ENCODE results near the gene CERS6. TPM values are rescaled to one million over a fixed set of nuclear protein-coding genes. Genes with fewer than 3 reads are reported as not detected.
A peak's percentile ranks its signal among the peaks of the same experiment; 100 is the strongest.

Gene CERS6
- total and polyA plus RNA-seq, 8 donors, result 3.2 to 18.0 (median 7.6) TPM

GRCh38 chr2:168717790-168718502 is 261.9 kb downstream of the CERS6 start:
- ATAC-seq (no peak), DNase-seq (no peak), FAIRE-seq (no peak)
- TF ChIP-seq, protein P1, sequence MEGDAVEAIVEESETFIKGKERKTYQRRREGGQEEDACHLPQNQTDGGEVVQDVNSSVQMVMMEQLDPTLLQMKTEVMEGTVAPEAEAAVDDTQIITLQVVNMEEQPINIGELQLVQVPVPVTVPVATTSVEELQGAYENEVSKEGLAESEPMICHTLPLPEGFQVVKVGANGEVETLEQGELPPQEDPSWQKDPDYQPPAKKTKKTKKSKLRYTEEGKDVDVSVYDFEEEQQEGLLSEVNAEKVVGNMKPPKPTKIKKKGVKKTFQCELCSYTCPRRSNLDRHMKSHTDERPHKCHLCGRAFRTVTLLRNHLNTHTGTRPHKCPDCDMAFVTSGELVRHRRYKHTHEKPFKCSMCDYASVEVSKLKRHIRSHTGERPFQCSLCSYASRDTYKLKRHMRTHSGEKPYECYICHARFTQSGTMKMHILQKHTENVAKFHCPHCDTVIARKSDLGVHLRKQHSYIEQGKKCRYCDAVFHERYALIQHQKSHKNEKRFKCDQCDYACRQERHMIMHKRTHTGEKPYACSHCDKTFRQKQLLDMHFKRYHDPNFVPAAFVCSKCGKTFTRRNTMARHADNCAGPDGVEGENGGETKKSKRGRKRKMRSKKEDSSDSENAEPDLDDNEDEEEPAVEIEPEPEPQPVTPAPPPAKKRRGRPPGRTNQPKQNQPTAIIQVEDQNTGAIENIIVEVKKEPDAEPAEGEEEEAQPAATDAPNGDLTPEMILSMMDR (IDR thresholded peaks at IDR 0.05), result no peak
- Histone ChIP-seq H3K27me3 (no peaks in the 10 kb centered on the region), H3K4me3 (no peak overlapping the region), H3K9me3 (no peaks in the 10 kb centered on the region), H3K36me3 (no peaks in the 10 kb centered on the region), H3K4me1 (no peaks in the 10 kb centered on the region), H3K27ac (no peak overlapping the region)
- 54% methylated on average over 3 of the region's 3 CpGs for WGBS, 2 donors
- intact Hi-C loops (cut with DNase I), result no loop called here

DNA sequence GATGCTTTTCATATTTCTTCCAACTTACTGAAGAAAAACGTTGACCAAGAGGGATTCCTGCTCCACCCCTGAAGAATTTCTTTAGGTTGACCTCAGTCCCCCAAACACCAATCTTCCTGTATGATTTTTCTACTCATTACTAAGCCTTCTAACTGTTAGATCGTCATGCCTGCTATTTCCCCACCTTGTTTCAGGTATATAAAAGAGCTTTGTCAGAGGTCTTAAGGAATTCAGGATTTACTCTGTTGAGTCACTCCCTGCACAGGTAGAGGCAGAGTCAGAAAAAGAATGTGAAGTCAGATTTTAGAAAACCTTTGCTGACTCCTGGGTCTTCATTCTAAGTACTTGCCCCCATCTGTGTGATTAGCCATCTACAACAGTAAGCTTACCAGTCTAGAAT is 262.6 kb downstream of the CERS6 start:
- FAIRE-seq (no peak), DNase-seq (no peak), ATAC-seq (no peak)
- no peaks in the 10 kb centered on the region for H3K9me3 ChIP-seq
- H3K27me3 ChIP-seq, result no peaks in the 10 kb centered on the region
- H3K27ac ChIP-seq, result no peak overlapping the region
- TF ChIP-seq, protein P1 (IDR thresholded peaks at IDR 0.05), result no peak
- H3K4me1 ChIP-seq, result no peaks in the 10 kb centered on the region
- intact Hi-C loops (cut with DNase I), result no loop called here
- H3K4me3 ChIP-seq, result no peak overlapping the region
- 69 to 76% methylated on average over 2 of the region's 2 CpGs for WGBS, 2 donors
- no peaks in the 10 kb centered on the region for H3K36me3 ChIP-seq

DNA sequence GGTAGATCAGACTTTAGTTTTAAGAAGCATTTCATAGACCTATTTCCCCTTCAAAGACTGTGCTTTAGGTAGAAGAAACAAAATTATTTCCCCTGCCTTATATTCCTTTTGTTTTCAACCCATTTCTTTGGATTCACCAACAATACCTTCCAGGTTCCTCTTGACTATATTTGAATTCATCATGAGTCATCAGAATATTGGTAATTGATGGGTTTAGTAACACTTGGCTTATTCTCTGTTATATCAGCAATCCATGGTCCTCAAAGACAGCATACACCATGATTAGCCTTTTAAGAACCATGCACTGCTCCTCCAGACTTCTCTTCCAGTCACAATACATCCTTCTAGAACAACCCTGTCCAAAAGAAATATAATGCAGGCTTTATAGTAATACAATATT is 263.4 kb downstream of the CERS6 start:
- no peak for DNase-seq
- no peaks in the 10 kb centered on the region for H3K4me1 ChIP-seq
- no peak overlapping the region for H3K27ac ChIP-seq
- no peak for FAIRE-seq
- intact Hi-C loops (cut with DNase I), result no loop called here
- no peak for ATAC-seq
- H3K4me3 ChIP-seq, result no peak overlapping the region
- no peaks in the 10 kb centered on the region for H3K27me3 ChIP-seq
- no peaks in the 10 kb centered on the region for H3K9me3 ChIP-seq
- no peaks in the 10 kb centered on the region for H3K36me3 ChIP-seq
- TF ChIP-seq, protein P1 (IDR thresholded peaks at IDR 0.05), result no peak

GRCh38 chr2:168722592-168722991 is 266.5 kb downstream of the CERS6 start:
- FAIRE-seq, result no peak

More at GRCh38 chr2:168722592-168722991, 266.5 kb downstream of the CERS6 start:
- TF ChIP-seq, protein P1 (IDR thresholded peaks at IDR 0.05), result no peak
- H3K4me1 ChIP-seq, result no peaks in the 10 kb centered on the region
- no peak overlapping the region for H3K27ac ChIP-seq
- no peaks in the 10 kb centered on the region for H3K27me3 ChIP-seq
- intact Hi-C loops (cut with DNase I), result no loop called here
- H3K4me3 ChIP-seq, result no peak overlapping the region
- 45 to 55% methylated on average over 2 of the region's 2 CpGs for WGBS, 2 donors
- ATAC-seq (peak in 2 of 4 donors; percentile 18 to 32), DNase-seq (no peak)
- H3K9me3 ChIP-seq, result no peaks in the 10 kb centered on the region
- no peaks in the 10 kb centered on the region for H3K36me3 ChIP-seq
